ENCODE results near the gene PYGL.
"Not testable (repeated sequence)": the region's sequence is repeated elsewhere in the genome, so short reads cannot be mapped to it uniquely, and the experiment has no call there.

The PYGL gene

GRCh38 chr14:50944647-50945413 is 547 bp upstream of the PYGL start:
- H3K9me3 ChIP-seq (ENCODE audit: control insufficient read depth, insufficient read depth, low read length) = no peaks in the 10 kb centered on the region
- H3K27ac ChIP-seq (ENCODE audit: low read depth, low read length) = no peak overlapping the region
- no peaks in the 10 kb centered on the region for H3K9me2 ChIP-seq (replicated peaks; ENCODE audit: control insufficient read depth, low read length)
- H3F3A ChIP-seq (ENCODE audit: control insufficient read depth, insufficient read depth) = peaks cover 3% of the 10 kb centered on the region; the same call in 1 of the 2 replicates
- H3K36me3 ChIP-seq (ENCODE audit: control insufficient read depth, low read length) = no peaks in the 10 kb centered on the region
- peaks cover 13% of the 10 kb centered on the region for H3K4me1 ChIP-seq (ENCODE audit: control insufficient read depth, low read length)
- peak overlapping the region; percentile 84 for H3K4me3 ChIP-seq (ENCODE audit: low read length)
- TF ChIP-seq EZH2phosphoT487 (IDR thresholded peaks at IDR 0.05; ENCODE audit: borderline replicate concordance, low read length) (no peak), CTCF (IDR thresholded peaks at IDR 0.05; ENCODE audit: low read depth, low read length, poor library complexity, severe bottlenecking) (no peak)
- H3K27me3 ChIP-seq (ENCODE audit: control insufficient read depth, low read length) = peaks cover 16% of the 10 kb centered on the region
- no peaks in the 10 kb centered on the region for H3K79me2 ChIP-seq (ENCODE audit: control insufficient read depth, low read length)
- H4K20me1 ChIP-seq (ENCODE audit: control insufficient read depth, insufficient read depth, low read depth, low read length) = no peaks in the 10 kb centered on the region
- peak overlapping the region; percentile 95 for H3K4me2 ChIP-seq (ENCODE audit: low read length)

GRCh38 chr14:50943261-50943942 is 881 bp downstream of the PYGL start:
- H3K9me2 ChIP-seq (replicated peaks; ENCODE audit: control insufficient read depth, low read length) = no peaks in the 10 kb centered on the region
- H3K4me2 ChIP-seq (ENCODE audit: low read length) = peak overlapping the region; percentile 95
- H3K79me2 ChIP-seq (ENCODE audit: control insufficient read depth, low read length) = no peaks in the 10 kb centered on the region
- no peaks in the 10 kb centered on the region for H3K36me3 ChIP-seq (ENCODE audit: control insufficient read depth, low read length)
- H3K4me1 ChIP-seq (ENCODE audit: control insufficient read depth, low read length) = peaks cover 13% of the 10 kb centered on the region
- H3K9me3 ChIP-seq (ENCODE audit: control insufficient read depth, insufficient read depth, low read length) = no peaks in the 10 kb centered on the region
- no peak for TF ChIP-seq CTCF (IDR thresholded peaks at IDR 0.05; ENCODE audit: low read depth, low read length, poor library complexity, severe bottlenecking)
- no peak for TF ChIP-seq EZH2phosphoT487 (IDR thresholded peaks at IDR 0.05; ENCODE audit: borderline replicate concordance, low read length)
- H4K20me1 ChIP-seq (ENCODE audit: control insufficient read depth, insufficient read depth, low read depth, low read length) = no peaks in the 10 kb centered on the region
- H3K27ac ChIP-seq (ENCODE audit: low read depth, low read length) = no peak overlapping the region
- peak overlapping the region; percentile 84 for H3K4me3 ChIP-seq (ENCODE audit: low read length)
- H3F3A ChIP-seq (ENCODE audit: control insufficient read depth, insufficient read depth) = peaks cover 3% of the 10 kb centered on the region; the same call in 1 of the 2 replicates
- peaks cover 16% of the 10 kb centered on the region for H3K27me3 ChIP-seq (ENCODE audit: control insufficient read depth, low read length)

GRCh38 chr14:50941638-50942037 is 2.6 kb downstream of the PYGL start:
- not testable (repeated sequence) for H3F3A ChIP-seq (ENCODE audit: control insufficient read depth, insufficient read depth); H3K36me3 ChIP-seq (ENCODE audit: control insufficient read depth, low read length); H3K27ac ChIP-seq (ENCODE audit: low read depth, low read length); H3K4me2 ChIP-seq (ENCODE audit: low read length); H3K9me3 ChIP-seq (ENCODE audit: control insufficient read depth, insufficient read depth, low read length); H3K79me2 ChIP-seq (ENCODE audit: control insufficient read depth, low read length); H3K4me3 ChIP-seq (ENCODE audit: low read length); H4K20me1 ChIP-seq (ENCODE audit: control insufficient read depth, insufficient read depth, low read depth, low read length); H3K9me2 ChIP-seq (replicated peaks; ENCODE audit: control insufficient read depth, low read length)
- Histone ChIP-seq H3K27me3 (ENCODE audit: control insufficient read depth, low read length) (peaks cover 16% of the 10 kb centered on the region), H3K4me1 (ENCODE audit: control insufficient read depth, low read length) (peaks cover 13% of the 10 kb centered on the region)

GRCh38 chr14:50941151-50941550 is 3.1 kb downstream of the PYGL start:
- Histone ChIP-seq H3K27ac (ENCODE audit: low read depth, low read length) (no peak overlapping the region), H4K20me1 (ENCODE audit: control insufficient read depth, insufficient read depth, low read depth, low read length) (no peaks in the 10 kb centered on the region), H3K9me3 (ENCODE audit: control insufficient read depth, insufficient read depth, low read length) (no peaks in the 10 kb centered on the region), H3K27me3 (ENCODE audit: control insufficient read depth, low read length) (peaks cover 16% of the 10 kb centered on the region), H3K79me2 (ENCODE audit: control insufficient read depth, low read length) (no peaks in the 10 kb centered on the region), H3K36me3 (ENCODE audit: control insufficient read depth, low read length) (no peaks in the 10 kb centered on the region), H3K4me3 (ENCODE audit: low read length) (no peak overlapping the region), H3K9me2 (replicated peaks; ENCODE audit: control insufficient read depth, low read length) (no peaks in the 10 kb centered on the region), H3F3A (ENCODE audit: control insufficient read depth, insufficient read depth) (no peaks in the 10 kb centered on the region), H3K4me1 (ENCODE audit: control insufficient read depth, low read length) (peaks cover 13% of the 10 kb centered on the region), H3K4me2 (ENCODE audit: low read length) (no peak overlapping the region)
- no peak for TF ChIP-seq EZH2phosphoT487 (IDR thresholded peaks at IDR 0.05; ENCODE audit: borderline replicate concordance, low read length)
- TF ChIP-seq CTCF (IDR thresholded peaks at IDR 0.05; ENCODE audit: low read depth, low read length, poor library complexity, severe bottlenecking) = no peak
